Natural killer cell (primary cell): ENCODE data around the gene GMPS. TPM values are rescaled to one million over a fixed set of nuclear protein-coding genes. Genes with fewer than 3 reads are reported as not detected.
A peak's percentile ranks its signal among the peaks of the same experiment; 100 is the strongest.
"Not testable (repeated sequence)": the region's sequence is repeated elsewhere in the genome, so short reads cannot be mapped to it uniquely, and the experiment has no call there.

Experiments used
- ATAC-seq, 3 donors: fragments of 150-1000 bp in 2 of 3; fragments of 200-7000 bp in 1 of 3; cut with Tn5 transposase; 1 replicate in 1 of 3; 2 replicates in 2 of 3; pipeline ENCODE4 v1.10.0; 2021; ENCODE audit warnings: mild to moderate bottlenecking in 2 of 3, moderate library complexity in 2 of 3
- DNase-seq, 2 donors: peaks; one replicate each; pipeline versions ENCODE4 v3.0.0 to v3.0.0-alpha.2; 2013 to 2021; ENCODE audit warnings: mixed read lengths in 1 of 2
- H3K27ac ChIP-seq: one replicate; pipeline ENCODE4 v1.5.1; 2013; ENCODE audit warnings: mild to moderate bottlenecking, low read length
- H3K27me3 ChIP-seq: one replicate; pipeline ENCODE4 v1.6.1; 2013; ENCODE audit warnings: low read length; ENCODE audit not compliant: control insufficient read depth, insufficient read depth
- H3K36me3 ChIP-seq: one replicate; pipeline ENCODE4 v1.6.1; 2013; ENCODE audit warnings: low read length; ENCODE audit not compliant: control insufficient read depth, insufficient read depth
- H3K4me1 ChIP-seq: one replicate; pipeline ENCODE4 v1.6.1; 2013; ENCODE audit warnings: low read length; ENCODE audit not compliant: control insufficient read depth, insufficient read depth
- H3K4me3 ChIP-seq: one replicate; pipeline ENCODE4 v1.5.1; 2013; ENCODE audit warnings: low read length
- H3K9me3 ChIP-seq: one replicate; pipeline ENCODE4 v1.6.1; 2013; ENCODE audit warnings: low read length; ENCODE audit not compliant: control insufficient read depth, insufficient read depth
- H3K27ac Mint-ChIP-seq, 2 donors: one replicate each; pipeline ENCODE4 v1.8.0; 2022; ENCODE audit warnings: mild to moderate bottlenecking in 2 of 2, mixed read lengths in 2 of 2, moderate library complexity in 1 of 2
- H3K27me3 Mint-ChIP-seq, 2 donors: one replicate each; pipeline ENCODE4 v1.8.0; 2022; ENCODE audit warnings: low read depth in 2 of 2, mixed read lengths in 2 of 2
- H3K36me3 Mint-ChIP-seq: one replicate; pipeline ENCODE4 v1.8.0; 2022; ENCODE audit warnings: mixed read lengths
- H3K4me1 Mint-ChIP-seq, 2 donors: one replicate each; pipeline ENCODE4 v1.8.0; 2022; ENCODE audit warnings: mixed read lengths in 2 of 2
- H3K4me3 Mint-ChIP-seq: one replicate; pipeline ENCODE4 v1.8.0; 2022; ENCODE audit warnings: mild to moderate bottlenecking, moderate library complexity, mixed read lengths
- H3K9me3 Mint-ChIP-seq, 2 donors: one replicate each; pipeline ENCODE4 v1.8.0; 2022; ENCODE audit warnings: mixed read lengths in 2 of 2
- CTCF ChIP-seq: fragments of 200-600 bp; IDR thresholded peaks from one replicate; pipeline ENCODE4 v1.8.0; 2022; ENCODE audit warnings: antibody characterized with exemption
- WGBS: methylation state at CpG from one replicate; pipeline ENCODE4 v1.1.7; 2013; ENCODE audit warnings: missing lambda C conversion rate; ENCODE audit not compliant: insufficient coverage; 5-methylcytosine and 5-hydroxymethylcytosine counted together
- intact Hi-C: fragments of 100-400 bp; cut with micrococcal nuclease; formaldehyde crosslinking; loops from one replicate; pipeline ENCODE4 v1.14.2; 2022
- total RNA-seq, 4 donors: library from RNA; stranded (reverse); fragments of 120-200 nt in 1 of 4; gene quantifications; one replicate each; pipeline versions ENCODE4 v1.2.3 to v1.2.4, GENCODE V29; 2013 to 2022

Gene GMPS
- total RNA-seq, 3 donors from 2014 or later (not counting 1 experiment from before 2014, with no cell fraction given), result 36.7 to 49.7 (median 45.4) TPM

- ATAC-seq (no peak), DNase-seq (no peak)
- Histone ChIP-seq H3K4me1 (peaks cover 12% of the 10 kb centered on the region), H3K36me3 (no peaks in the 10 kb centered on the region), H3K27me3 (no peaks in the 10 kb centered on the region), H3K27ac (no peak overlapping the region), H3K4me3 (no peak overlapping the region), H3K9me3 (no peaks in the 10 kb centered on the region)
- TF ChIP-seq CTCF, result no peak
- no peak overlapping the region for H3K4me3 Mint-ChIP-seq
- peaks cover 0 to 5% of the 10 kb centered on the region in 2 donors for H3K4me1 Mint-ChIP-seq
- 67% methylated on average over 1 of the region's 2 CpGs for WGBS
- peak overlapping the region; percentile 60 to 77 for H3K27ac Mint-ChIP-seq
- H3K36me3 Mint-ChIP-seq, result no peaks in the 10 kb centered on the region
- no peaks in the 10 kb centered on the region for H3K27me3 Mint-ChIP-seq
- peaks cover 0 to 3% of the 10 kb centered on the region in 2 donors for H3K9me3 Mint-ChIP-seq
- intact Hi-C loops, result no loop called here
Observed at GRCh38 chr3:155861476-155862183, 8.8 kb upstream of the GMPS start.

GRCh38 chr3:155862290-155862982 is 8.0 kb upstream of the GMPS start:
- H3K36me3 Mint-ChIP-seq, H3K4me3 ChIP-seq, H3K9me3 ChIP-seq, H3K27me3 Mint-ChIP-seq, H3K4me1 Mint-ChIP-seq, intact Hi-C loops, H3K27me3 ChIP-seq, H3K9me3 Mint-ChIP-seq, H3K36me3 ChIP-seq: not testable (repeated sequence)
- DNase-seq (peak; percentile 31 to 79), ATAC-seq (peak; percentile 49 to 74 (median 71))
- 77% methylated on average over 11 of the region's 12 CpGs for WGBS
- Histone ChIP-seq H3K27ac (peak overlapping the region; percentile 47), H3K4me1 (peaks cover 12% of the 10 kb centered on the region)
- H3K27ac Mint-ChIP-seq, result peak overlapping the region; percentile 60 to 77
- H3K4me3 Mint-ChIP-seq, result peak overlapping the region; percentile 9

- no peak for ATAC-seq
- H3K4me3 Mint-ChIP-seq, result no peak overlapping the region
Observed at GRCh38 chr3:155863072-155863784, 7.2 kb upstream of the GMPS start.

More at GRCh38 chr3:155863072-155863784, 7.2 kb upstream of the GMPS start:
- no peak for TF ChIP-seq CTCF
- no peak overlapping the region for H3K4me3 ChIP-seq
- no peaks in the 10 kb centered on the region for H3K36me3 ChIP-seq
- no peaks in the 10 kb centered on the region for H3K27me3 ChIP-seq
- peak overlapping the region; percentile 60 to 77 for H3K27ac Mint-ChIP-seq
- no peaks in the 10 kb centered on the region for H3K9me3 ChIP-seq
- H3K36me3 Mint-ChIP-seq, result no peaks in the 10 kb centered on the region
- H3K9me3 Mint-ChIP-seq, result peaks cover 0 to 3% of the 10 kb centered on the region in 2 donors
- H3K4me1 Mint-ChIP-seq, result peaks cover 0 to 5% of the 10 kb centered on the region in 2 donors
- no peaks in the 10 kb centered on the region for H3K27me3 Mint-ChIP-seq
- DNase-seq, result no peak
- H3K4me1 ChIP-seq, result peaks cover 12% of the 10 kb centered on the region
- intact Hi-C loops, result no loop called here
- peak overlapping the region; percentile 47 for H3K27ac ChIP-seq
- WGBS, result 86% methylated on average over 11 of the region's 12 CpGs
